A204.1 (cell line): ENCODE measurements around the gene RNGTT.
A peak's percentile ranks its signal among the peaks of the same experiment; 100 is the strongest.
"Not testable (repeated sequence)": the region's sequence is repeated elsewhere in the genome, so short reads cannot be mapped to it uniquely, and the experiment has no call there.

Experiments
- FAIRE-seq: peaks from 2 replicates; lab custom pipeline; 2012; peaks lifted over from hg19 to GRCh38; lab: Jason Lieb, UNC

Gene RNGTT

GRCh38 chr6:88716399-88716798 lies 247.0 kb downstream of the RNGTT start:
- not testable (repeated sequence) for FAIRE-seq

GRCh38 chr6:88712243-88712936 lies 251.0 kb downstream of the RNGTT start:
- FAIRE-seq: no peak

- FAIRE-seq: no peak
Observed at GRCh38 chr6:88709819-88710246, 253.6 kb downstream of the RNGTT start.

GRCh38 chr6:88708197-88708744 lies 255.1 kb downstream of the RNGTT start:
- no peak for FAIRE-seq

- no peak for FAIRE-seq
Observed at GRCh38 chr6:88705601-88706000, 257.8 kb downstream of the RNGTT start.

- no peak for FAIRE-seq
Observed at GRCh38 chr6:88704980-88705379, 258.4 kb downstream of the RNGTT start.

GRCh38 chr6:88702956-88703556 lies 260.4 kb downstream of the RNGTT start:
- FAIRE-seq: no peak

- FAIRE-seq: no peak
Observed at GRCh38 chr6:88698661-88699060, 264.8 kb downstream of the RNGTT start.

GRCh38 chr6:88695937-88696336 lies 267.5 kb downstream of the RNGTT start:
- FAIRE-seq: no peak

GRCh38 chr6:88683734-88684133 lies 279.7 kb downstream of the RNGTT start:
- FAIRE-seq: no peak

- FAIRE-seq: no peak
Observed at GRCh38 chr6:88680654-88681053, 282.8 kb downstream of the RNGTT start.

GRCh38 chr6:88679841-88680240 lies 283.6 kb downstream of the RNGTT start:
- FAIRE-seq: peak; percentile 3

- no peak for FAIRE-seq
Observed at GRCh38 chr6:88677356-88677755, 286.1 kb downstream of the RNGTT start.

GRCh38 chr6:88671624-88672023 lies 291.8 kb downstream of the RNGTT start:
- no peak for FAIRE-seq

GRCh38 chr6:88670369-88670768 lies 293.0 kb downstream of the RNGTT start:
- no peak for FAIRE-seq

- FAIRE-seq: no peak
Observed at GRCh38 chr6:88669475-88669874, 293.9 kb downstream of the RNGTT start.

- FAIRE-seq: no peak
Observed at GRCh38 chr6:88666901-88667300, 296.5 kb downstream of the RNGTT start.

GRCh38 chr6:88665131-88665530 lies 298.3 kb downstream of the RNGTT start:
- no peak for FAIRE-seq

GRCh38 chr6:88663801-88664200 lies 299.6 kb downstream of the RNGTT start:
- FAIRE-seq: no peak

- FAIRE-seq: no peak
Observed at GRCh38 chr6:88662653-88663174, 300.7 kb downstream of the RNGTT start.

- no peak for FAIRE-seq
Observed at GRCh38 chr6:88662163-88662580, 301.2 kb downstream of the RNGTT start.

GRCh38 chr6:88661136-88661535 lies 302.3 kb downstream of the RNGTT start:
- no peak for FAIRE-seq

GRCh38 chr6:88655586-88655985 lies 307.8 kb downstream of the RNGTT start:
- no peak for FAIRE-seq

GRCh38 chr6:88653936-88654335 lies 309.5 kb downstream of the RNGTT start:
- FAIRE-seq: no peak
